ENCODE measurements around the gene SLC29A3.

DNA sequence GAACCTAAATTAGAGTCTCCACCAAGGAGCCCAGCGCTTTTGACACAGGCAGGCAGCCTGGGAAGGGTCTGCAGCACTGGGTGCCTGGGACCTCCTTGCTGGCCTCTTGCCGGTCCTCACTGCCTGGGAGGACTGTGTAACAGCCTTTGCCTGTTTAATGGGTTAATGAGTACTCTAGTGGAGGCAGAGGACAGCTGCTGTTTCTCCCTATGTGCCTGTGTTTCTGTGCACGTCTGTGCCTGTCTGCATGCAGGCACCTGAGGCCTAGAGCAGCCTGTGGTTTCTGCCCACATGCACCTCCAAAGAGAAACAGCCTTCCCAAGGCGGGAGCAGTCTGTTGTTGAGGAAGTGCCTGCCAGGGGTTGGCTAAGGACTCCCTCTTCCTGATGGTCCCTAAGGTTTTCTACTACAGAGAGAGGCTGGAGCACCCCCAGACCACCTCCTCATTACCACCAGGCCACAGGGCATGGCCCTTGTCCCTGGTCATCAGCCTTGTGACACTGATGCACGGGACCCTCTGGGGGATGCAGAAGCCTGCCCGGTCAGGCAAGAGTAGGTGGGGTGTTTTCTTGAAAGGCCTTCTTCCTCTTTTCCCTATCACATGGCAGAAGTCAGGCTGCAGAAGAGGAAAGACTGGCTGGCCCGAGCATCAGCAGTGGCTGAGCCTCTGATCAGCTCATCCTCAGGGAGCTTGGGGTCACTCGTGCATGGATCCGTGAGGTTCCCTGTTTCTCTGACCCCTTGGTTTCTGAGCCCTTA, 14.2 kb downstream of the SLC29A3 start:
- no peak for TF ChIP-seq POLR2AphosphoS5 (IDR thresholded peaks at IDR 0.05; ENCODE audit: low read depth, low read length)
- no peak for TF ChIP-seq TAF1 (IDR thresholded peaks at IDR 0.05; ENCODE audit: borderline replicate concordance, insufficient read depth, low read length)
- no peak for TF ChIP-seq SIN3A (IDR thresholded peaks at IDR 0.05; ENCODE audit: borderline replicate concordance, insufficient read depth, low read length)
- TF ChIP-seq, protein P1, sequence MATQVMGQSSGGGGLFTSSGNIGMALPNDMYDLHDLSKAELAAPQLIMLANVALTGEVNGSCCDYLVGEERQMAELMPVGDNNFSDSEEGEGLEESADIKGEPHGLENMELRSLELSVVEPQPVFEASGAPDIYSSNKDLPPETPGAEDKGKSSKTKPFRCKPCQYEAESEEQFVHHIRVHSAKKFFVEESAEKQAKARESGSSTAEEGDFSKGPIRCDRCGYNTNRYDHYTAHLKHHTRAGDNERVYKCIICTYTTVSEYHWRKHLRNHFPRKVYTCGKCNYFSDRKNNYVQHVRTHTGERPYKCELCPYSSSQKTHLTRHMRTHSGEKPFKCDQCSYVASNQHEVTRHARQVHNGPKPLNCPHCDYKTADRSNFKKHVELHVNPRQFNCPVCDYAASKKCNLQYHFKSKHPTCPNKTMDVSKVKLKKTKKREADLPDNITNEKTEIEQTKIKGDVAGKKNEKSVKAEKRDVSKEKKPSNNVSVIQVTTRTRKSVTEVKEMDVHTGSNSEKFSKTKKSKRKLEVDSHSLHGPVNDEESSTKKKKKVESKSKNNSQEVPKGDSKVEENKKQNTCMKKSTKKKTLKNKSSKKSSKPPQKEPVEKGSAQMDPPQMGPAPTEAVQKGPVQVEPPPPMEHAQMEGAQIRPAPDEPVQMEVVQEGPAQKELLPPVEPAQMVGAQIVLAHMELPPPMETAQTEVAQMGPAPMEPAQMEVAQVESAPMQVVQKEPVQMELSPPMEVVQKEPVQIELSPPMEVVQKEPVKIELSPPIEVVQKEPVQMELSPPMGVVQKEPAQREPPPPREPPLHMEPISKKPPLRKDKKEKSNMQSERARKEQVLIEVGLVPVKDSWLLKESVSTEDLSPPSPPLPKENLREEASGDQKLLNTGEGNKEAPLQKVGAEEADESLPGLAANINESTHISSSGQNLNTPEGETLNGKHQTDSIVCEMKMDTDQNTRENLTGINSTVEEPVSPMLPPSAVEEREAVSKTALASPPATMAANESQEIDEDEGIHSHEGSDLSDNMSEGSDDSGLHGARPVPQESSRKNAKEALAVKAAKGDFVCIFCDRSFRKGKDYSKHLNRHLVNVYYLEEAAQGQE (IDR thresholded peaks at IDR 0.05; ENCODE audit: insufficient read depth in 1 of 2, low read depth in 2 of 2, low read length in 2 of 2), result no peak

Data from PFSK-1 (cell line).